ES-I3 (cell line): ENCODE data around the gene ADGRE2.

Experiments used
- H3K36me3 ChIP-seq: 2 replicates; pipeline ENCODE4 v1.6.1; 2013; ENCODE audit warnings: mild to moderate bottlenecking, low read length, control low read depth, moderate library complexity; ENCODE audit not compliant: insufficient read depth
- H3K4me1 ChIP-seq: 2 replicates; pipeline ENCODE4 v1.6.1; 2013; ENCODE audit warnings: mild to moderate bottlenecking, control low read depth, low read length; ENCODE audit not compliant: insufficient read depth
- H3K9ac ChIP-seq: 2 replicates; pipeline ENCODE4 v1.6.1; 2013; ENCODE audit warnings: low read depth, mild to moderate bottlenecking, low read length, moderate library complexity
- H3K9me3 ChIP-seq: 2 replicates; pipeline ENCODE4 v1.6.1; 2013; ENCODE audit warnings: mild to moderate bottlenecking, low read length, moderate library complexity; ENCODE audit not compliant: control insufficient read depth, insufficient read depth

The ADGRE2 gene

DNA sequence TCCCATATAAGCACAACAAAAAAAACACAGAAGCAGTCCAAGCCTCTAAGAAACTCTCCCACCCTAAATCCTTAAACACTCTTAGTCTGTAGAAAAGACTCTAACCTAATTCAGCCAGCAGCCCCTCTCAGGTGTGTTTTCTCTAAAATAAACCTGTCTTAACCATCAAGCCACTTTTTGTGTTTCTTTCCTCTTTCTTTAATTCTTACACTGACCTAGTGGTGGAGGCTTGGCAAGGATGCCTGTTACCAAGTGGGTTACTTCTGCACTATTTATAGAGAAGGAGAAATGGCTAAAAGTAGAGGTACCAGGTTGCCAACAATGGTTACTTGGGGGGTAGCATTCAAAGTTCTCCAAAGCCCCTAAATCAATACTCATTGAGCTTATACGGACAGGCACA lies 44.8 kb downstream of the ADGRE2 start:
- no peaks in the 10 kb centered on the region for H3K4me1 ChIP-seq
- H3K36me3 ChIP-seq, result no peaks in the 10 kb centered on the region
- no peak overlapping the region for H3K9ac ChIP-seq
- H3K9me3 ChIP-seq, result no peaks in the 10 kb centered on the region; the same call in 1 of the 2 replicates

DNA sequence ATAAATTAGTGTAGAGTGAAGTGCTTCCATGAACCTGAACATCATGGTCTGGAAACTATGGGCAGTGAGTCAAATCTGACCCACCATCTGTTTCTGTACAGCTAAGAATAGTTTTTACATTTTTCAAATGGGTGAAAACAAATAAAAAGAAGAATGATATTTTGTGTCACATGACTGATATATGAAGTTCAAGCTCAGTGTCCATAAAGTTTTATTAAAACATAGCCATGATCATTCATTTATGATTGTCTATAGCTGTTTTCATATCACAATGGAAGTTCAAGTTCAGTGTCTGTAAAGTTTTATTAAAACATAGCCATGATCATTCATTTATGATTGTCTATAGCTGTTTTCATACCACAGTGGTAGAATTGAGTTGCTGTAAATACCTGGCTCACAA lies 45.9 kb downstream of the ADGRE2 start:
- Histone ChIP-seq H3K9me3 (peaks cover 2% of the 10 kb centered on the region; the same call in 1 of the 2 replicates), H3K4me1 (no peaks in the 10 kb centered on the region), H3K36me3 (no peaks in the 10 kb centered on the region), H3K9ac (no peak overlapping the region)

DNA sequence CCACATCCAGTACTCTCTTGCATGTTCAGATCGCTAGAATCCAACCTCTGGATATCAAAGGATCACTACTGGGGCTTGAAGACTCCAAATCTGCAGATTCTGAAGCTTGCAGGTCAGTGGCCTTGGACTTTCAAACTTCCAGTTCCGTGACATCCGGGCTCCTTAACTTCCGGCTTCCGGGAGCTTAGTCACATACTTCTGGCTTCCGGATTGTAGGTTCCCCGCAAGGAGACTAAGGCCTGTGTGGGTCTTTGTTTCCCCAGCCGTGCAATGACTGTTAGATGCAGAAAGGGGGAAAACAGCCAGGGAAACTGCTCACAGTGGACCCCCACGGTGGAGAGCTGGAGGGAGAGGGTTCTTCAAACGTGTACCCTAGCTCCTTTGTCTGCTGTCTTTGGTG lies 47.2 kb downstream of the ADGRE2 start:
- peaks cover 7% of the 10 kb centered on the region; the same call in 1 of the 2 replicates for H3K9me3 ChIP-seq
- no peaks in the 10 kb centered on the region for H3K36me3 ChIP-seq
- no peaks in the 10 kb centered on the region for H3K4me1 ChIP-seq
- no peak overlapping the region for H3K9ac ChIP-seq

DNA sequence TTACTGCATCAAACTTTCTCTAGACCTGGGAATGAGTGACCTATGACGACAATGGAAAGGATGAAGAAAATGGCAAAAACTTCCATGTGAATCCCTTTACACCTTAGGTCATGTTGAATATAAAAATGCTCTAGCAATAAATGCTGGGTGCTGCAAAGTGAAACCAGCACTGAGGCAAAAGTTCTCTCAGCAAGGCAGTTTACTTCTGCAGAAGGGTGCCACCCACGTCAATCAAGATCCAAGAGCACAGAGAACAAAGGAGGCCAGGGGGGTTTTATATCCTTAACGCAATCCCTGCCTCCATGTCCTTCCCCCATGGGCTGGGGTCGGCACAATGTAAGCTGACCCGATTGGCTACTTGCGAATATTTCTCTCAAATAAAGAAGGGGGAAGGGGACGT lies 49.8 kb downstream of the ADGRE2 start:
- Histone ChIP-seq H3K9ac (no peak overlapping the region), H3K9me3 (peaks cover 9% of the 10 kb centered on the region; the same call in 1 of the 2 replicates), H3K4me1 (no peaks in the 10 kb centered on the region), H3K36me3 (no peaks in the 10 kb centered on the region)

DNA sequence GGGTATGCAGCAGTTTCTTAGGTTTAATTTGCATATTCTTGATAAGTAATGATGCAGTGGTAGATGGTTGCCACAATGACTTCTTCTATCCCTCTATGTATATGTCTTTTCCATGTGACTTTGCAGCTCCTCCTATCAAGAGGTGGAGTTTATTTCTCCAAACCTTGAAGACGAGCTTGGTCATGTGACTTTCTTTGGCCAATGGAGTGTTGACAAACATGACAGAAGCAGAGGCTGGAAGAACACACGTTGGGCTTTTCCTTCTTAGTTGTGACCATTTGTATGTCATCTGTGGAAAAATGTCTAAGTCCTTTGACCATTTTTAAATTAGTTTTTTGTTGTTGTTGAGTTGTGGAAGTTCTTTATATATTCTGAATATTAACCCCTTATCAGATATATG lies 56.2 kb downstream of the ADGRE2 start:
- H3K9ac ChIP-seq, result no peak overlapping the region

DNA sequence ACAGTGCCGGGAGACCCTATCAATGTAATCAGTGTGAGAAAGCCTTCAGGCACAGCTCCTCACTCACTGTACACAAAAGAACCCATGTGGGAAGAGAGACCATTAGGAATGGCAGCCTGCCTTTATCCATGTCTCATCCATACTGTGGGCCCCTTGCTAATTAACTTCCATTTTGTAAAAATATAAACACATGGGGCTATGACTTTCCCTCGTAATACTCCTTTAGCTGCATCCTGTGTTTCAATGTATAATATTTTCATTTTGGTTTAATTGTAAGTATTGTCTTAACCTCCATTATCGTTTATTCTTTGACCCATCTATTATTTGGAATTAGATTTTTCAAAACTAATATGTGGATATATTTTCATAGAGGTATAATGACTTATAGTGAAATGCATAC lies 59.2 kb downstream of the ADGRE2 start:
- peaks cover 30% of the 10 kb centered on the region for H3K9me3 ChIP-seq
- no peak overlapping the region for H3K9ac ChIP-seq
- H3K36me3 ChIP-seq, result peaks cover 20% of the 10 kb centered on the region; the same call in 1 of the 2 replicates
- H3K4me1 ChIP-seq, result no peaks in the 10 kb centered on the region

More for the DNA sequence above, 56.2 kb downstream of the ADGRE2 start:
- Histone ChIP-seq H3K9me3 (peaks cover 33% of the 10 kb centered on the region), H3K4me1 (no peaks in the 10 kb centered on the region), H3K36me3 (peaks cover 13% of the 10 kb centered on the region; the same call in 1 of the 2 replicates)

DNA sequence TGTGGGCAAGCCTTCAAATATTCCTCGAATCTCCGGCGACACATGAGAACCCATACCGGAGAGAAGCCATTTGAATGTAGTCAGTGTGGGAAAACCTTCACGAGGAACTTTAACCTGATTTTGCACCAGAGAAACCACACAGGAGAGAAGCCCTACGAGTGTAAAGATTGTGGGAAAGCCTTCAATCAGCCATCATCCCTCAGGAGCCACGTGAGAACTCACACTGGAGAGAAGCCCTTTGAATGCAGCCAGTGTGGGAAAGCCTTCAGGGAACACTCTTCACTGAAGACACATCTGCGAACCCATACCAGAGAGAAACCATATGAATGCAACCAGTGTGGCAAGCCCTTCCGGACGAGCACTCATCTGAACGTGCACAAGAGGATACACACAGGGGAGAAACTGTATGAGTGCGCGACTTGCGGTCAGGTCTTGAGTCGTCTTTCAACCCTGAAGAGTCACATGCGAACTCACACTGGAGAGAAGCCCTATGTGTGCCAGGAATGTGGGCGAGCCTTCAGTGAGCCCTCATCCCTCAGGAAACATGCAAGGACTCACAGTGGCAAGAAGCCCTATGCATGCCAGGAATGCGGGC lies 59.7 kb downstream of the ADGRE2 start:
- peaks cover 30% of the 10 kb centered on the region for H3K9me3 ChIP-seq
- H3K4me1 ChIP-seq, result no peaks in the 10 kb centered on the region
- H3K9ac ChIP-seq, result no peak overlapping the region
- peaks cover 20% of the 10 kb centered on the region; the same call in 1 of the 2 replicates for H3K36me3 ChIP-seq

DNA sequence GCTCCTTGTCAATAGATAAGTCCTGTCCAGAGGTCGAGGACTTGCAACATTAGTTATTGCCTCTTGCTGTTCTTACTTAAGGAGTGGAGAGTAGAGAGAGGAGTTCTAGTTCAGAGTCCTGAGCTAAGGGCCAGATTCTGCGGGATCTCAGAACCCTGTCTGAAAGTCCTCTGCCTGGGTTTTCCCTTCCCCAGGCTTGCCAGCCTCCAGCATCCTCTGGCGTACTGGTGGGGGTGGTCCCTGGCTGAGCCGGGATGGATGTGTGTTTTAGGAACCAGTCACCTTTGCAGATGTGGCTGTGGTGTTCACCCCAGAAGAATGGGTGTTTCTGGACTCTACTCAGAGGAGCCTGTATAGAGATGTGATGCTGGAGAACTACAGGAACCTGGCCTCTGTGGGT lies 62.5 kb downstream of the ADGRE2 start:
- Histone ChIP-seq H3K4me1 (no peaks in the 10 kb centered on the region), H3K9ac (no peak overlapping the region), H3K36me3 (peaks cover 22% of the 10 kb centered on the region; the same call in 1 of the 2 replicates), H3K9me3 (peaks cover 26% of the 10 kb centered on the region)

DNA sequence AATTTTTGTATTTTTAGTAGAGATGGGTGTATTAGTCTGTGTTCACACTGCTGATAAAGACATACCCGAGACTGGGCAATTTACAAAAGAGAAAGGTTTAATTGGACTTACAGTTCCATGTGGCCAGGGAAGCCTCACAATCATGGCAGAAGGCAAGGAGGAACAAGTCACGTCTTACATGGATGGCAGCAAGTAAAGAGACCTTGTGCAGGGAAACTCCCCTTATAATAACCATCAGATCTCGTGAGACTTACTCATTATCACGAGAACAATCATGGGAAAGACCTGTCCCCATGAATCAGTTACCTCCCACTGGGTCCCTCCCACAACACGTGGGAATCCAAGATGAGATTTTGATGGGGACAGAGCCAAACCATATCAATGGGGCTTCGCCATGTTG lies 73.9 kb downstream of the ADGRE2 start:
- peaks cover 8% of the 10 kb centered on the region for H3K36me3 ChIP-seq

DNA sequence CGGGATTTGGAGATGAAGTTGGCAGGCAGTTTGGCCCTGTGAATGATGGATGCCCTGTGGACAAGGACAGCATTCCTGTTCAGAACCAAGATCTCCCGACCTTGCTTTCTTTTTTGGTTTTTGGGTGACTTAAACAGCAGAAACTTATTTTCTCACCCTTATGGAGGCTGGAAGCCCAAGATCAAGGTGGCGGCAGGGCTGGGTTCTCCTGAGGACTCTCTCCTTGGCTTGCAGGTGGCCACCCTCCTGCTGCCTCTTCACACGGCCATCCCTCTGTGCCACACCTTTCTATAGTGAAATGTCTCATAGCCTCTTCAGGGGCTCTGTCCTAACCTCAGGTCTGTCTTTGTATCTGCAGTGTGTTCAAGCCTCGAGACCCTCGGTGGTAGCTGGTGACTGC lies 74.5 kb downstream of the ADGRE2 start:
- Histone ChIP-seq H3K4me1 (no peaks in the 10 kb centered on the region), H3K36me3 (peaks cover 8% of the 10 kb centered on the region), H3K9me3 (no peaks in the 10 kb centered on the region), H3K9ac (no peak overlapping the region)

More for the DNA sequence above, 73.9 kb downstream of the ADGRE2 start:
- H3K9ac ChIP-seq, result no peak overlapping the region
- no peaks in the 10 kb centered on the region for H3K9me3 ChIP-seq
- H3K4me1 ChIP-seq, result no peaks in the 10 kb centered on the region

DNA sequence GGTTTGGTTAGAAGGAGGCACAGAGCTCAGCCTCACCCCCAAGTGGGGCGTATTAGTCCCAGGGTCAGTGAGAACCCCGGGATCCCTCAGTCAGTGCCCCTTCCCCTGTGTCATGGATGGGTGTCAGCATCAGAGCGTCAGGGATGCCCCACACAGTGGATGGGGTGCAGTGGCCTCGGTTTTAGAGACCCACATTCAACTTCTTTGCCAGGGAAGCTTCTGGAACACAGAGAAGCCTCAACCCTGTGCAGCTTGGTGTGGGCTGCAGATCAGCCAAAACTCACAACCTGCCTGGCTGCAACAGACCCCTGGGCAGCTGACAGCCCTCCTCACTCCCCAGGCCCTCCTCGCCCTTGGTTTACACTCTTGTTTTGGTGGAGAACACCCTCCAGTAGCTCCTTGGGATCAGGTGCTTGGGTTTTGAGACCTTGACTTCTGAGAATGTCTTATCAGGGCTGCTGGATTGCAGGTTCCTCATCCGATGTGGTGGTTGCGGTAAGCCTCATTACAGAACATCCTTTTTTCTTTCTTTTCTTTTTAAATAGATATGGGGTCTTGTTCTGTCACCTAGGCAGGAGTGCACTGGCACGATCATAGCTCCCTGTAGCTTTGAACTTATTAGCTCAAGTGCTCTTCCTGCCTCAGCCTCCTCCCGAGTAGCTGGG lies 77.5 kb downstream of the ADGRE2 start:
- Histone ChIP-seq H3K4me1 (no peaks in the 10 kb centered on the region), H3K36me3 (peaks cover 5% of the 10 kb centered on the region; the same call in 1 of the 2 replicates)

DNA sequence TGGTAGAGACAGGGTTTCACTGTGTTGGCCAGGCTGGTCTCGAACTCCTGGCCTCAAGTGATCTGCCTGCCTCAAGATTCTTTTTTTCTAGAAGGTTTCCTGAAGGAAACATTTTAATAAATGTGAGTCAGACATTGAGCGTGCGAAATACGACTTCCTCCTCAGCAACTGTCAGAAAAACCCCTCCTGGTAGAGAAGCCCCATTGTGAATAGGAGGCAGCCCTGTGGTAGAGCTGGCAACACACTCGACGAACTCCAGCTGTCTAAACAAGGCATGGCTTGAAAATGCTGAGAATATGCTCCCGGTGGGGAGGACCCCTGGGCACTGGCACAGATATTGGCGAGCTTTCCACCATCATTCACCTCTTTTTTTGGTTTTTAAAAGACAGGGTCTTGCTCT lies 78.7 kb downstream of the ADGRE2 start:
- Histone ChIP-seq H3K4me1 (no peaks in the 10 kb centered on the region), H3K9ac (no peak overlapping the region), H3K9me3 (no peaks in the 10 kb centered on the region), H3K36me3 (peaks cover 5% of the 10 kb centered on the region; the same call in 1 of the 2 replicates)

More for the DNA sequence above, 77.5 kb downstream of the ADGRE2 start:
- H3K9me3 ChIP-seq, result no peaks in the 10 kb centered on the region
- no peak overlapping the region for H3K9ac ChIP-seq

DNA sequence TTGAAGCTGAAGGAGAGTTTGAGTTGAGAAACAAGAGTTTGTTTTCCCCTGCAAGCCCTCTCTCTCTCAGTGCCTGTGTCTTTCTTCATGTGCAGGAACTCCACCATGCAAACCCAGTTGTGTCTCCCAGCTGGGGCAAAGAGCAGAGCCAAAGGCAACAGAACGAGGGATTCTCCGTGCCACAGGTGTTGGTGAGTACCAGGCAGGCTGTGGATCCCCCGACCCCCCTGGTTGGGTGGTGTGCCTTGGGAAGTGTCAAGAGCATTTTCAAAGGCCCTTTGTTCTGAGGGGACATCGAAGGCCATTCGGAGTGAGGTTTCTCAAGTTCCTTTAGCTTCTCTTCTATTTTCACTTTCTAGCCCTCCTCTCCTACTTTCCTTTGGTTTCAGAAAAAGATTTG lies 82.9 kb downstream of the ADGRE2 start:
- H3K9ac ChIP-seq, result no peak overlapping the region
- H3K36me3 ChIP-seq, result peaks cover 3% of the 10 kb centered on the region; the same call in 1 of the 2 replicates
- H3K9me3 ChIP-seq, result no peaks in the 10 kb centered on the region
- no peaks in the 10 kb centered on the region for H3K4me1 ChIP-seq

DNA sequence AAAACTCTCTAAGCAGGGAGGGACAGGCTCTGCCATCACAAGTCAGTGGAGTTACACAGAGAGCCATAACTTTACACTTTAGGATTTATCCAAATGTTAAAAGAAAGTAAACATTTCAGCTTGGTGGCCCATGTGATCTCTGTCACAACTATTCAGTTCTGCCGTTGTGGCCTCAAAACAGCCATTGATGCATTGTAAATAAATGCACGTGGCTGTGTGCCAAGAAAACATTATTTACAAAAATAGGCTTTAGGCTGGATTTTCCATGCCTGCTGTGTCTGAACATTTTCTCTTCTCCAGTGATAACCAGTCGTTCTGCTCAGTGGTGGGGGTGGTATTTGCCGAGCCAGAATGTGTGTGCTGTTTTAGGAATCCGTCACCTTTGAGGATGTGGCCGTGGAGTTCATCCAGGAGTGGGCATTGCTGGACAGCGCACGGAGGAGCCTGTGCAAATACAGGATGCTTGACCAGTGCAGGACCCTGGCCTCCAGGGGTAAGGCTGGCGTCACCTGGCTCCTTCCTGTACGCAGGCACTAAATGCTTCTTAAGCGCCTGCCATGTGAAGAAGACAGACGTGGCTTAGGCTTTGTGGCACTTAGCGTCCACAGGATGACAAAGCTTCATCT lies 83.6 kb downstream of the ADGRE2 start:
- Histone ChIP-seq H3K4me1 (no peaks in the 10 kb centered on the region), H3K36me3 (no peaks in the 10 kb centered on the region), H3K9me3 (no peaks in the 10 kb centered on the region), H3K9ac (no peak overlapping the region)
